ENCODE data around the gene ABCC1.

DNA sequence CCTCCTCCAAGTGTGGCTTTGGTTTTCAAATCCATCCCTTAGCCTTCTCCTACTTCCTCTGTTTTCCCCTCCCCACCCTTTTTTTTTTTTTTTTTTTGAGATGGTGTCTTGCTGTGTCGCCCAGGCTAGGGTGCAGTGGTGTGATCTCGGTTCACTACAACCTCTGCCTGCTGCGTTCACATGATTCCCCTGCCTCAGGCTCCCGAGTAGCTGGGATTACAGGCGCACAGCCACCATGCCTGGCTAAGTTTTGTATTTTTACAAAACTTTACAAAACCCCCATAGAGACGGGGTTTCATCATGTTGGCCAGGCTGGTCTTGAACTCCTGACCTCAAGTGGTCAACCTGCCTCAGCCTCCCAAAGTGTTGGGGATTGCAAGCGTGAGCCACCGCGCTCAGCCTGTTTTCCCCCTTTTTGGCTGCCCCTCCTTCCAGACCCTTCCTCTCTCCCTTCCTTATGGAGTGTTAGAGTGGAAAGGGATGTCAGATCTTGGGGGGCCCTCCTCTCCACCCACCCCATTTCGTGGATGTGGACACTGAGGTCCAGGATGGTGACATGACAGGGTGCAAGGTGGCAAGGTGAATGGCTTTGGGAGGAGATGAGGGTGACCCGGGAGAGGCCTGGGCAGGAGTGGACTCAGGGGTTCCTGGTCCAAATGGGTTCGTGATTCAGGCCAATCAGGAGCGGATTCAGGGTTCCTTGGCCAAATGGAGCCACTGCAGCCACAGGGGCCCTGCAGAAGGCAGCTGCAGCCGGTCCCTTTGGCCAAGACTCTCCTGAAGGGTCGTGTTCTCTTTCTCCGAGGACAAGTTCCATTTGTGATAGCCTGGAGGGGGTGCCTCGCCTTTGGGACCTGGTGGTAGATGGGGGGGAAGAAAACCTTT lies 4.8 kb downstream of the ABCC1 start:
- no peak for TF ChIP-seq CTCF (IDR thresholded peaks at IDR 0.05)
- TF ChIP-seq POLR2A (IDR thresholded peaks at IDR 0.05): no peak
- no peak for TF ChIP-seq EP300 (IDR thresholded peaks at IDR 0.05)
